Testis (tissue), 3 donors: ENCODE data around the gene BACH1. TPM values are rescaled to one million over a fixed set of nuclear protein-coding genes. Genes with fewer than 3 reads are reported as not detected.
"Not testable (repeated sequence)": the region's sequence is repeated elsewhere in the genome, so short reads cannot be mapped to it uniquely, and the experiment has no call there.

ENCODE experiments used
- DNase-seq: peaks from one replicate; pipeline ENCODE4 v3.0.0-alpha.2; 2019
- H3K27ac ChIP-seq, 2 donors: fragments of 200-600 bp; sonication (generic); one replicate each; pipeline ENCODE4 v1.5.1; 2019
- H3K27me3 ChIP-seq: fragments of 200-600 bp; sonication (generic); one replicate; pipeline ENCODE4 v1.5.1; 2019
- H3K36me3 ChIP-seq: fragments of 200-600 bp; sonication (generic); one replicate; pipeline ENCODE4 v1.5.1; 2017; ENCODE audit warnings: low read depth; ENCODE audit errors: missing control alignments
- H3K4me1 ChIP-seq: fragments of 200-600 bp; sonication (generic); one replicate; pipeline ENCODE4 v1.5.1; 2019
- H3K4me3 ChIP-seq, 2 donors: fragments of 200-600 bp; sonication (generic); one replicate each; pipeline ENCODE4 v1.5.1; 2017 to 2019
- H3K9me3 ChIP-seq: fragments of 200-600 bp; sonication (generic); one replicate; pipeline ENCODE4 v1.5.1; 2017
- POLR2A ChIP-seq: fragments of 450-650 bp; IDR thresholded peaks from one replicate; pipeline ENCODE4 v1.6.1; 2017; ENCODE audit warnings: antibody characterized with exemption, mild to moderate bottlenecking, moderate library complexity
- WGBS, 2 donors: methylation state at CpG; one replicate each; pipeline ENCODE4 v1.1.5; 2018; 5-methylcytosine and 5-hydroxymethylcytosine counted together
- intact Hi-C: fragments of 100-400 bp; cut with DNase I; formaldehyde crosslinking; loops from one replicate; pipeline ENCODE4 v1.15.1; 2023; ENCODE audit warnings: low total_unique reads
- polyA plus RNA-seq: library from polyadenylated mRNA; stranded (reverse); fragments of 350-450 nt; fragmentation: Illumina TruSeq; extraction: RNeasy Lipid Tissue Mini Kit (QIAGEN cat#74804); gene quantifications from one replicate; pipeline ENCODE4 v1.2.3, GENCODE V29; 2014; ENCODE audit warnings: low read depth, low replicate concordance; ENCODE audit not compliant: insufficient read depth
- total RNA-seq, 2 donors: library from RNA; depleted of rRNA; stranded (reverse); fragments of >200 nt; gene quantifications; one replicate each; pipeline ENCODE4 v1.2.3, GENCODE V29; 2016
- TF ChIP-seq, protein P1 (sequence below), 3 experiments: fragments of 450-650 bp in 2 of 3; fragments of 200-600 bp in 1 of 3; sonication (generic) in 1 of 3; IDR thresholded peaks; one replicate each; pipeline ENCODE4 v1.5.1; 2016 to 2019; ENCODE audit warnings: antibody characterized with exemption in 3 of 3, mild to moderate bottlenecking in 2 of 3, moderate library complexity in 1 of 3

The BACH1 gene
- total and polyA plus RNA-seq, 3 donors from 2014 or later, result 41.9 to 57.7 (median 43.9) TPM

DNA sequence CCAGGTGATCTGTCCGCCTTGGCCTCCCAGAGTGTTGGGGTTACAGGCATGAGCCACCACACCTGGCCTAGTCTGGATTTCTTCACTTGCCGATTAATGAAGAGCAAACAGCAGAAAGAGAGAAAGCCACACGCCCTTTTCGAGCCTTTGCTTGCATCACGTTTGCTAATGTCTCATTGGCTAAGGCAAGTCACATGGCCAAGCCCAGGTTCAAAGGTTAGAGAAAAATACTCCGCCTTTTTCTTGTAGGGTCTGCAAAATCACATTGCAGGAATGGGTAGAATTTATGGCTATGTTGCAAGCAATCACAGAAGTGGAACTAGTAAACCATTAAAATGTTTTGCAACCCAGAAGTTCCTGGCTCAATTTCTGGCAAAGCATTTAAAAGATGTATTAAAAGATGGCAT is 26.8 kb upstream of the BACH1 start:
- Histone ChIP-seq H3K4me3 (peak overlapping the region in 1 of 2 donors; percentile 5), H3K36me3 (no peaks in the 10 kb centered on the region), H3K27ac (no peak overlapping the region), H3K4me1 (no peaks in the 10 kb centered on the region), H3K27me3 (no peaks in the 10 kb centered on the region), H3K9me3 (no peaks in the 10 kb centered on the region)
- WGBS, 2 donors, result 52 to 71% methylated on average over 6 of the region's 6 CpGs
- intact Hi-C loops, result no loop called here
- no peak for TF ChIP-seq POLR2A
- TF ChIP-seq, protein P1, sequence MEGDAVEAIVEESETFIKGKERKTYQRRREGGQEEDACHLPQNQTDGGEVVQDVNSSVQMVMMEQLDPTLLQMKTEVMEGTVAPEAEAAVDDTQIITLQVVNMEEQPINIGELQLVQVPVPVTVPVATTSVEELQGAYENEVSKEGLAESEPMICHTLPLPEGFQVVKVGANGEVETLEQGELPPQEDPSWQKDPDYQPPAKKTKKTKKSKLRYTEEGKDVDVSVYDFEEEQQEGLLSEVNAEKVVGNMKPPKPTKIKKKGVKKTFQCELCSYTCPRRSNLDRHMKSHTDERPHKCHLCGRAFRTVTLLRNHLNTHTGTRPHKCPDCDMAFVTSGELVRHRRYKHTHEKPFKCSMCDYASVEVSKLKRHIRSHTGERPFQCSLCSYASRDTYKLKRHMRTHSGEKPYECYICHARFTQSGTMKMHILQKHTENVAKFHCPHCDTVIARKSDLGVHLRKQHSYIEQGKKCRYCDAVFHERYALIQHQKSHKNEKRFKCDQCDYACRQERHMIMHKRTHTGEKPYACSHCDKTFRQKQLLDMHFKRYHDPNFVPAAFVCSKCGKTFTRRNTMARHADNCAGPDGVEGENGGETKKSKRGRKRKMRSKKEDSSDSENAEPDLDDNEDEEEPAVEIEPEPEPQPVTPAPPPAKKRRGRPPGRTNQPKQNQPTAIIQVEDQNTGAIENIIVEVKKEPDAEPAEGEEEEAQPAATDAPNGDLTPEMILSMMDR (IDR thresholded peaks at IDR 0.05), result no peak
- DNase-seq, result peak; percentile 21

DNA sequence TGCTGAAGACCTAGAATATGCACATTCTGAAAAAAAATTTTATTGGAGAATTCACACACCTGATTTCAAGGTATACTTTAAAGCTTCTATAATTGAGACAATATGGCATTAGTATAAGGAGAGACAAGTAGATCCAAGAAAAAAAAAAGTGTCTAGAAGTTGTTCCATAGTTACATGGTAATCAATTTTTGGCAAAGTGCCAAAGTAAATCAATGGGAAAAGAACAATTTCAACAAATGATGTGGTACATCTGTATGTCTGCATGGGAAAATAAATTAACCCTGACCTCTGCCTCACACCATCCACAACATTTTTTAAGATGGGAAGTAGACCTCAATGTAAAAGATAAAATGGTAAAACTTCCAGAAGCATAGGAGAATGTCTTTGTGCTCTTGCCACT is 21.3 kb upstream of the BACH1 start:
- Histone ChIP-seq H3K36me3 (no peaks in the 10 kb centered on the region), H3K27ac (no peak overlapping the region), H3K4me1 (no peaks in the 10 kb centered on the region), H3K27me3 (no peaks in the 10 kb centered on the region), H3K4me3 (no peak overlapping the region), H3K9me3 (no peaks in the 10 kb centered on the region)
- intact Hi-C loops, result no loop called here
- no peak for DNase-seq
- TF ChIP-seq, protein P1 (IDR thresholded peaks at IDR 0.05), result no peak
- TF ChIP-seq POLR2A, result no peak

DNA sequence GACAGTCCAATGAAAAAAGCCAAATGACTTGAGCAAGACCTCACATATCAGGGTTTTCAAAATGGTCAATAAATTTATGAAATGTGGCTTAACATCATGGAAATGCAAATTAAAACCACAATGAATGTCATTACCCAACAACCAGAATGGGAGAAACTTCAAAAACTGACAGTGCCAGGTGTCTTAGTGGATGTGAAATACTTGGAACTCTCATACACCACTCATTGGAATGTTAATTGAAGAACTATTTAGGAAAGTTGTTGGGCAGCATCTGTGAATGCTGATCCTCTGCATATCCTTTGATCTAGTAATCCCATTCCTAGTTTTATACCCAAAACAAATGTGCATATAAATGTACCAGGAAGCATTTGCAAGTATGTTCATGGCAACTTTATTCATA is 19.2 kb upstream of the BACH1 start:
- Histone ChIP-seq H3K27me3 (no peaks in the 10 kb centered on the region), H3K4me3 (no peak overlapping the region), H3K9me3 (no peaks in the 10 kb centered on the region), H3K27ac (no peak overlapping the region), H3K36me3 (no peaks in the 10 kb centered on the region), H3K4me1 (no peaks in the 10 kb centered on the region)
- DNase-seq, result no peak
- TF ChIP-seq POLR2A, result no peak
- TF ChIP-seq, protein P1 (IDR thresholded peaks at IDR 0.05), result no peak
- intact Hi-C loops, result no loop called here

DNA sequence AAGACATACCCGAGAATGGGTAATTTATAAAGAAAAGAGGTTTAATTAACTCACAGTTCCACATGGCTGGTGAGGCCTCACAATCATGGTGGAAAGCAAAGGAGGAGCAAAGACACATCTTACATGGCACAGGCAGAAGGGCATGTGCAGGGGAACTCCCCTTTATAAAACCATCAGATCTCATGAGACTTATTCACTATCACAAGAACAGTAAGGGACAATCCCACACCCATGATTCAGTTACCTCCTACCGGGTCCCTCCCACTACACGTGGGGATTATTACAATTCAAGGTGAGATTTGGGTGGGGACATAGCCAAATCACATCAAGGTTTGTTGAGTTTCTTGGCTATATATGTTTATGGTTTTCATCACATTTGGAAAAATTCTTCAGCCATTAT is 16.9 kb upstream of the BACH1 start:
- H3K4me1 ChIP-seq, intact Hi-C loops, H3K27ac ChIP-seq, DNase-seq, H3K4me3 ChIP-seq, H3K9me3 ChIP-seq, H3K27me3 ChIP-seq, H3K36me3 ChIP-seq: not testable (repeated sequence)
- 80 to 86% methylated on average over 3 of the region's 3 CpGs for WGBS, 2 donors

DNA sequence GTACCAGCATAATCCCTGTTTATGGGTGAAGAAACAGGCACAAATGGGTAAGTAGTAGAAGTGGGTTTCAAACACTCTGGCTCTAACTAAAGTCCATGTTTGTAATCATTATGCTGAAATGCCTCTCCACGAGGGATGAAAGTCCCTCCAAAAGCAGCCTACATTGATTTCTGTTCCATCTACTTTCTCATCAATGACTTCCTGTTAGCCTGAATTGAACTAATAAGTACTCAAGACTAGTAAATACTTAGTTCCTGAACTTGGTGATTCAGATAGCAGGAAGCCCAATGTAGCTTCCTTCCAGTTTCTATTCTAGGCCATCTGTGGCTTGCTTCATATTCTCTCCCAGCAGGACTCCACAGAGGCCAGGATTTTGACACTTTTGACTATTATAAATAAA is 11.3 kb upstream of the BACH1 start:
- DNase-seq, result no peak
- Histone ChIP-seq H3K4me1 (no peaks in the 10 kb centered on the region), H3K4me3 (no peak overlapping the region), H3K36me3 (no peaks in the 10 kb centered on the region), H3K27ac (no peak overlapping the region), H3K27me3 (no peaks in the 10 kb centered on the region), H3K9me3 (no peaks in the 10 kb centered on the region)
- intact Hi-C loops, result no loop called here
- WGBS, 2 donors, result 74% methylated on average over 1 of the region's 1 CpG
- no peak for TF ChIP-seq POLR2A
- TF ChIP-seq, protein P1 (IDR thresholded peaks at IDR 0.05), result no peak
